ENCODE data around the gene TNFSF13B. TPM values are rescaled to one million over a fixed set of nuclear protein-coding genes. Genes with fewer than 3 reads are reported as not detected.

The TNFSF13B gene
- total RNA-seq, 1 donor from 2014 or later, result 0.39 TPM

DNA sequence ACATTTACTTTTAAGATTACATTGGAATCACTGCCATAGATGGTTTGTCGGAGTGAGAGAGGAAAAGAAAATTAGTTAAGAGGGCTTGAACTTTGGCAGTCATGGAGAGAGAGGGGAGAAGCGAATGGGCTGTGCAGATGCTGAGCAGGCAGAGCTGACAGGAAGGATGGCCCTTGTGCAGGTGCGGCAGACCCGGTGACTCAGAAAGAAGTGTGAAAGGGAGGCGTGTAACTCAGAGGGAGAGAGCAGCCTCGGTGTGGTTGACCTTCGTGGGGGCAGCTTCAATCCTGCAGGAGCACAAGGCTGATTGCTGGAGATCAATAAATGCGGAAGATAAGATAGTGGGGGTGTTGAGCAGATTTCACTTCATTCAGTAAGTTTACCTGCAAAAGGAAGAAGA is 76.9 kb downstream of the TNFSF13B start:
- no peak for DNase-seq (ENCODE audit: low read depth in 2 of 2)

DNA sequence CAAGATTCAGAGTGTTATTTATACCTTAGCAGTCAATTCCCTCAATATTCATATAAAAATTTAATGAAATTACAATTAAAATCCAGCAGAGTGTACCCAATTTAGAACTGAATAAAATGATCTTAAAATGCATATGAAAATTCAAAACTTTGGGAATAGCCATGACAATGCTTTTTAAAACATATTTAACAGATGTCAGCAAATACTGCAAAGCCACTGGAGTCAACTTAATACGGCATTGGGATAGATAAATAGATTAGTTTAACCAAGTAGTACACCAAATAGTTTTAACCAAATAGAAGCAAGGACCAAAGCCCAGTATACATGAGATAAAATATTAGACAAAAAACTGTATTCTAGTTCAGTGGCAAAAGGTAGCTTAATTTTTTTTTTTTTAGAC is 79.8 kb downstream of the TNFSF13B start:
- no peak for DNase-seq (ENCODE audit: low read depth in 2 of 2)

DNA sequence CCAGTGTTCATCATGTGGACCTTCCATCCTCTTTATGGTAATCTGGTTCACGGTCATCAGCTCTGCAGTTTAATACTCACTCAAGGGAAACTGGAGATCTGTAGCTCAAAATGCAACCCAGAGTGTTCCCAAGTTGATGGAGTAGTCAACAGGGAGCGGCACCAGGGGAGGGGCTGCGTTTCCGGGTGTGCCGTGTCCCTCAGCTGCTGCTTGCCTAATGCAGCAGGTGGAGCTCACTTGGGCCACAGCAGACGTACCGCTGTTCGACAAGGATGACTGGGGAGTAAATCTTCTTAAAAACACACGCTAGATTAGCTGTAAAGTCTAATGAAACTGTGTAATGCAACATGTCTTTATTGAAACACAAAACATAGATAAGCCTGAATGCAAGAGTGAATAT is 81.1 kb downstream of the TNFSF13B start:
- no peak for DNase-seq (ENCODE audit: low read depth in 2 of 2)

DNA sequence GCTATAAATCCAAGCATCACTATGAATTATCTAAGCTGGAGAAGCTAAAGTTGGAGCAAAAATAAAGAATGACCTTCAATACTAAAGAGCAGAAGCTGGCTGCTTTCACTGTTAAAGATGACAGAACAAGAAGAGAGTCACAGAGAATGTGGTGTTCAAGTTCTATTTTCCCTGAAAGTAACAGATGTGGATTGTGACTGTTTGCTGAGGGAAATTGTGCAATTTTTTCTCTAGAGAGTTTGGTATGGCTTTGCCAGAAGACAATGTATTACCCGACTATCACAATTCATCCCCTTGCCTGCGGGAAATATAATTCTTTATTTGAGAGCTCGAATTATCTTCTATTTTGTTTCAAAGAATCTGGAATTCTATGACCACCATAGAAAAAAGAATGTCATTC is 83.1 kb downstream of the TNFSF13B start:
- no peak for DNase-seq (ENCODE audit: low read depth in 2 of 2)

DNA sequence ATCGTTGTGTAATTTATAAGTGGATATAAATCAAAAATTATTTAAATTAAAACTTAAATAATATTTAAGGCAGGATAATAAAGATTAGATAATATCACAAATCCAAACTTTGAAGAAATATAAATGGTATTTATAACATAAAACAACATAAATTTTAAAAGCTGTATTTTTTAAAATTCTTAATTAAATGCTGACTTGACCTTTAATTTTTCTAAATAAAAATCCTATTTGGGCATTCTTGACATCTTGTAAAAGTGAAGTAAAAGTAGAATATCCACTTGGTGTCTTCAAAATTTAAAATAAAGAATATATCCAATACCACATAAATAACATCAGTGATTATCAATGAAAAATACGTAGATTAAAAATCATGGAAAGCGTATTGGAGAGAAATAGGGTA is 87.7 kb downstream of the TNFSF13B start:
- no peak for DNase-seq (ENCODE audit: low read depth in 2 of 2)

Other genes with a start within 250 kb of the TNFSF13B start
- gene LIG4, start 54.2 kb upstream of the TNFSF13B start, total RNA-seq, result 6.1 and 7.7 TPM in 2 replicates
- gene ABHD13, start 51.3 kb upstream of the TNFSF13B start, total RNA-seq, result 5.5 and 7.7 TPM in 2 replicates